ENCODE measurements around the gene CACNA1B. TPM values are rescaled to one million over a fixed set of nuclear protein-coding genes. Genes with fewer than 3 reads are reported as not detected.

CACNA1B gene
- total RNA-seq, 1 donor from 2014 or later, result 0.84 TPM

DNA sequence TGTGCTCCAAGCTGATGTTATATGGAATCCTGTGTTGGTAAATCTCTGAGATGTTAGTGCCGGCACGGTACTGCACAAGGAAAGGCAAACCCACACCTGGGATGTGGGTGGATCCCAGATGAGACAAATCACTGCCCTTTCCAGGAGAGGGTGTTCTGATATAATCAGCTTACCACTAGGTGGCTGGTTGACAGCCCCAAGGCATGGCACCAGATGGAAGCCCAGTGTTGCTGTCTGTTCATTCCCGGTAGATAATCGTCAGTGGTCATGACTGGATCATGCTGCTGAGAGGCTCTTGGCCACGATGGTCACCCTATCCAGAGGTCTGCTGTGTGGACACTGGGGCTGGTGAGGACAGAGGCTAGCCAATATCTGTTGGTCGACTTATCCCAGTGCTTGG lies 184.0 kb downstream of the CACNA1B start:
- H3K36me3 ChIP-seq (ENCODE audit: control insufficient read depth, insufficient read depth, low read length), result no peaks in the 10 kb centered on the region
- no peak for DNase-seq (ENCODE audit: low read depth)
- TF ChIP-seq, protein P1, sequence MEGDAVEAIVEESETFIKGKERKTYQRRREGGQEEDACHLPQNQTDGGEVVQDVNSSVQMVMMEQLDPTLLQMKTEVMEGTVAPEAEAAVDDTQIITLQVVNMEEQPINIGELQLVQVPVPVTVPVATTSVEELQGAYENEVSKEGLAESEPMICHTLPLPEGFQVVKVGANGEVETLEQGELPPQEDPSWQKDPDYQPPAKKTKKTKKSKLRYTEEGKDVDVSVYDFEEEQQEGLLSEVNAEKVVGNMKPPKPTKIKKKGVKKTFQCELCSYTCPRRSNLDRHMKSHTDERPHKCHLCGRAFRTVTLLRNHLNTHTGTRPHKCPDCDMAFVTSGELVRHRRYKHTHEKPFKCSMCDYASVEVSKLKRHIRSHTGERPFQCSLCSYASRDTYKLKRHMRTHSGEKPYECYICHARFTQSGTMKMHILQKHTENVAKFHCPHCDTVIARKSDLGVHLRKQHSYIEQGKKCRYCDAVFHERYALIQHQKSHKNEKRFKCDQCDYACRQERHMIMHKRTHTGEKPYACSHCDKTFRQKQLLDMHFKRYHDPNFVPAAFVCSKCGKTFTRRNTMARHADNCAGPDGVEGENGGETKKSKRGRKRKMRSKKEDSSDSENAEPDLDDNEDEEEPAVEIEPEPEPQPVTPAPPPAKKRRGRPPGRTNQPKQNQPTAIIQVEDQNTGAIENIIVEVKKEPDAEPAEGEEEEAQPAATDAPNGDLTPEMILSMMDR (IDR thresholded peaks at IDR 0.05; ENCODE audit: insufficient read depth, low read length, poor library complexity, severe bottlenecking), result no peak
- no peaks in the 10 kb centered on the region for H3K27me3 ChIP-seq (ENCODE audit: control insufficient read depth, insufficient read depth, low read length)
- H3K4me3 ChIP-seq (ENCODE audit: low read depth, low read length), result no peak overlapping the region

DNA sequence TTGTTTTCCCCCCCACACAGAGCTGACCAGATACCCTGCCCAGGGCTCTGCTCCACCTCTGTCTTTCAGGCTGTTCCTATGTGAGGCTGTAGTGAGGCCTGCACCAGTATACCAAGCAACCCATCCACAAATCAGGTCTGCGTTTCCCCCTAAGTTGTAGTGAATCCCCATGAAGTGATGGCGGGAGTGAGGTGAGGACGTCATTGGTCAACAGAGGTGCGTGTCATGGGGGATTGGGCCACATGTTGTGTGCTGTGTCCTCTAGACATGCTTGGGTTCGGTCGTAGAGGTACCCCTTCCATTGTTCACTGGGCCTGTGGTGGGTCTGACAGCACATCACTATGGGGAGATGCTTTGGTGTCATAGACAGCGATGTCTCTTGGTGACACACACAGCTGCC lies 184.6 kb downstream of the CACNA1B start:
- Histone ChIP-seq H3K4me3 (ENCODE audit: low read depth, low read length) (no peak overlapping the region), H3K36me3 (ENCODE audit: control insufficient read depth, insufficient read depth, low read length) (no peaks in the 10 kb centered on the region), H3K27me3 (ENCODE audit: control insufficient read depth, insufficient read depth, low read length) (no peaks in the 10 kb centered on the region)
- TF ChIP-seq, protein P1 (IDR thresholded peaks at IDR 0.05; ENCODE audit: insufficient read depth, low read length, poor library complexity, severe bottlenecking), result no peak
- DNase-seq (ENCODE audit: low read depth), result no peak

DNA sequence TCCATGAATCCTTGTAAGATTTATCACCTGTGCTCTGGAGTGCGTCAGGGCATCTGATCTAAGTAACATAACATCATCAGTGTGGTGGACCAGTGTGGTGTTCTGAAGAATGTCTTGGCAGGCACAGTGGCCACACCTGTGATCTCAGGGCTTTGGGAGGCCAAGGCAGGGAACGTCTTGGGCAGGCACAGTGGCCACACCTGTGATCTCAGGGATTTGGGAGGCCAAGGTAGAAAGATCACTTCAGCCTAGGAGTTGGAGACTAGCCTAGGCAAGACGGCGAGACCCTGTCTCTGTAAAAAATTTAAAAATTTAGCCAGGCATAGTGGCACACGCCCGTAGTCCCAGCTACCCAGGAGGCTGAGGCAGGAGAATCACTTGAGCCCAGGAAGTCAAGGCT lies 185.5 kb downstream of the CACNA1B start:
- Histone ChIP-seq H3K4me3 (ENCODE audit: low read depth, low read length) (no peak overlapping the region), H3K27me3 (ENCODE audit: control insufficient read depth, insufficient read depth, low read length) (no peaks in the 10 kb centered on the region), H3K36me3 (ENCODE audit: control insufficient read depth, insufficient read depth, low read length) (no peaks in the 10 kb centered on the region)
- no peak for DNase-seq (ENCODE audit: low read depth)
- TF ChIP-seq, protein P1 (IDR thresholded peaks at IDR 0.05; ENCODE audit: insufficient read depth, low read length, poor library complexity, severe bottlenecking), result no peak

DNA sequence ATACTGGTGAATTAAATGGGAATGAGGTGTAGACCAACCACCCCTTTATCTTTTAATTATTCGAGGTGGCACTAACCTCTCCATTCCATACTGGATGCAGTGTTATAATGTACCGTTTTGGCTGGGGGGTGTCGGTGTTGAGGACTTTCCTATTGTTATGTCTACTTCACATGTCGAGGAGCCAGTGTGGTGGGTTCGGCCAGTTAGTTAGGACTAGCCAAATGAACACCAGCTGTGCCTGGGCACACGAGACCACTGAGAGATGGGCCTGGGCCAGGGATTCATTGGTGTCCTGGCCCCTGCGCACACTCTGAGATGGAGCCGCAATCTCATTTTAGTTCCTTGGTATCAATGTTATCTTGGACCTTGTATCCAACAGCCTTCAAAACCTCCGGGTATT lies 186.2 kb downstream of the CACNA1B start:
- Histone ChIP-seq H3K36me3 (ENCODE audit: control insufficient read depth, insufficient read depth, low read length) (no peaks in the 10 kb centered on the region), H3K27me3 (ENCODE audit: control insufficient read depth, insufficient read depth, low read length) (no peaks in the 10 kb centered on the region), H3K4me3 (ENCODE audit: low read depth, low read length) (no peak overlapping the region)
- TF ChIP-seq, protein P1 (IDR thresholded peaks at IDR 0.05; ENCODE audit: insufficient read depth, low read length, poor library complexity, severe bottlenecking), result no peak
- DNase-seq (ENCODE audit: low read depth), result no peak

DNA sequence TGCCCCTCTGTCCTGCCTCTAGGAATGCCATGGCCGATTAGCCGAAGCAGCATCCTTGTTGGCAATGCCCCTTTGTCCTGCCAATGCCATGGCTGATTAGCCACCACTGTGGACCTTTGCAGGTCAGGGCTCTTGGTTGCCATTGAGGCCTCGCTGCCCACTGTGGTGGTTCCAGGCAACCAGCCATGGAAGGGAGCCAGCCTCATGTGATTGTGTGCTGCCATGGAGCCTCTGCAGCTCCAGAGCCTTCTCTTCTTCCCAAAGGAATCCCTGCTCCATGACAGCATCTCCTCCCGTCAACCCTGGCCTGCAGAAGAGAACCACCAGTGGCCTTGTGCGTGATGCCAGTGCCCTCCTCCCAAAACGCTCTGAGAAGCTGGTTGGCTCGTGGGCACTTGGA lies 187.0 kb downstream of the CACNA1B start:
- DNase-seq (ENCODE audit: low read depth), result no peak
- TF ChIP-seq, protein P1 (IDR thresholded peaks at IDR 0.05; ENCODE audit: insufficient read depth, low read length, poor library complexity, severe bottlenecking), result no peak
- H3K4me3 ChIP-seq (ENCODE audit: low read depth, low read length), result no peak overlapping the region
- H3K36me3 ChIP-seq (ENCODE audit: control insufficient read depth, insufficient read depth, low read length), result no peaks in the 10 kb centered on the region
- H3K27me3 ChIP-seq (ENCODE audit: control insufficient read depth, insufficient read depth, low read length), result no peaks in the 10 kb centered on the region

DNA sequence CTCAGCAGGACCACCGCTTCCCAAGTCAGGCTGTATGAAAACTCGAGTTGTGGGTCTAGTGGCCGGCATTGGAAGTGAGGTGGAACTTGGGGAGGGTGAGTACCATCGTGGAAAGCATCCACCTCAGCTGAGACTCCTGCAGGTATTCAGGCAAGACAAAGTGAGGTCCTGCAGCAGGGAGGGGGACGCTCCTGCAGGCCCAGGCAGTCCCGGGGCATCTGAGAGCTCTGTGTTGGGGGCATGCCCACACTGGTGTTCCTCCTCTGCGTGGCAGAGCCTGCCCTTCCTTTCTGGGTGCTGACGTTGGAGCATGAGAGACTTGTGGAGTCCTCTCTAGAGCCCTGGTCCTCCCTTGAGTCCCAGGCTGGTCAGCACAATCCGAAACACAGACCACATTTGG lies 187.7 kb downstream of the CACNA1B start:
- Histone ChIP-seq H3K4me3 (ENCODE audit: low read depth, low read length) (no peak overlapping the region), H3K36me3 (ENCODE audit: control insufficient read depth, insufficient read depth, low read length) (no peaks in the 10 kb centered on the region), H3K27me3 (ENCODE audit: control insufficient read depth, insufficient read depth, low read length) (no peaks in the 10 kb centered on the region)
- TF ChIP-seq, protein P1 (IDR thresholded peaks at IDR 0.05; ENCODE audit: insufficient read depth, low read length, poor library complexity, severe bottlenecking), result no peak
- no peak for DNase-seq (ENCODE audit: low read depth)
